IMR-90 (cell line): Measurements from ENCODE around the gene PLPP7.

Experiments
- BHLHE40 ChIP-seq: fragments of 150-350 bp; IDR thresholded peaks from 2 replicates; pipeline ENCODE4 v1.6.1; 2016; ENCODE audit warnings: mild to moderate bottlenecking, low read depth, low read length
- CHD1 ChIP-seq: IDR thresholded peaks from 2 replicates; pipeline ENCODE4 v1.6.1; 2012; ENCODE audit warnings: low read depth, low read length, improper control_type of control experiment
- ELK1 ChIP-seq: fragments of 150-350 bp; IDR thresholded peaks from 2 replicates; pipeline ENCODE4 v1.6.1; 2016; ENCODE audit warnings: low read depth, mild to moderate bottlenecking, low read length, moderate library complexity, borderline replicate concordance
- FOS ChIP-seq: fragments of 150-350 bp; IDR thresholded peaks from 2 replicates; pipeline ENCODE4 v1.6.1; 2016; ENCODE audit warnings: low read depth, low read length
- MAFK ChIP-seq: IDR thresholded peaks from 2 replicates; pipeline ENCODE4 v1.6.1; 2012; ENCODE audit warnings: low read depth, low read length, improper control_type of control experiment
- MXI1 ChIP-seq: IDR thresholded peaks from 2 replicates; pipeline ENCODE4 v1.6.1; 2012; ENCODE audit warnings: low read depth, mild to moderate bottlenecking, low read length, moderate library complexity, borderline replicate concordance
- POLR2A ChIP-seq: IDR thresholded peaks from 2 replicates; pipeline ENCODE4 v1.6.1; 2012; ENCODE audit warnings: mild to moderate bottlenecking, low read depth, low read length
- RAD21 ChIP-seq: IDR thresholded peaks from 2 replicates; pipeline ENCODE4 v1.6.1; 2012; ENCODE audit warnings: low read length, improper control_type of control experiment
- RCOR1 ChIP-seq: IDR thresholded peaks from 2 replicates; pipeline ENCODE4 v1.6.1; 2012; ENCODE audit warnings: mild to moderate bottlenecking, low read length, improper control_type of control experiment; ENCODE audit not compliant: insufficient replicate concordance
- SMC3 ChIP-seq: fragments of 150-350 bp; IDR thresholded peaks from 2 replicates; pipeline ENCODE4 v1.6.1; 2016; ENCODE audit warnings: low read depth, mild to moderate bottlenecking, antibody characterized with exemption, low read length, moderate library complexity
- TF ChIP-seq, protein P1 (sequence below): conservative IDR thresholded peaks from 2 replicates; pipeline ENCODE4 v1.5.1; 2012; ENCODE audit warnings: mild to moderate bottlenecking, low read depth, low read length, improper control_type of control experiment
- TF ChIP-seq, protein P2 (sequence below): fragments of 150-350 bp; IDR thresholded peaks from 2 replicates; pipeline ENCODE4 v1.6.1; 2017; ENCODE audit warnings: mild to moderate bottlenecking, antibody characterized with exemption, low read length, low read depth

GRCh38 chr9:131297903-131298302 lies 8.4 kb downstream of the PLPP7 start:
- TF ChIP-seq MAFK (no peak), POLR2A (no peak), CHD1 (no peak), BHLHE40 (no peak), SMC3 (no peak), FOS (no peak), RAD21 (no peak), RCOR1 (no peak), MXI1 (no peak), ELK1 (no peak)
- TF ChIP-seq, protein P1, sequence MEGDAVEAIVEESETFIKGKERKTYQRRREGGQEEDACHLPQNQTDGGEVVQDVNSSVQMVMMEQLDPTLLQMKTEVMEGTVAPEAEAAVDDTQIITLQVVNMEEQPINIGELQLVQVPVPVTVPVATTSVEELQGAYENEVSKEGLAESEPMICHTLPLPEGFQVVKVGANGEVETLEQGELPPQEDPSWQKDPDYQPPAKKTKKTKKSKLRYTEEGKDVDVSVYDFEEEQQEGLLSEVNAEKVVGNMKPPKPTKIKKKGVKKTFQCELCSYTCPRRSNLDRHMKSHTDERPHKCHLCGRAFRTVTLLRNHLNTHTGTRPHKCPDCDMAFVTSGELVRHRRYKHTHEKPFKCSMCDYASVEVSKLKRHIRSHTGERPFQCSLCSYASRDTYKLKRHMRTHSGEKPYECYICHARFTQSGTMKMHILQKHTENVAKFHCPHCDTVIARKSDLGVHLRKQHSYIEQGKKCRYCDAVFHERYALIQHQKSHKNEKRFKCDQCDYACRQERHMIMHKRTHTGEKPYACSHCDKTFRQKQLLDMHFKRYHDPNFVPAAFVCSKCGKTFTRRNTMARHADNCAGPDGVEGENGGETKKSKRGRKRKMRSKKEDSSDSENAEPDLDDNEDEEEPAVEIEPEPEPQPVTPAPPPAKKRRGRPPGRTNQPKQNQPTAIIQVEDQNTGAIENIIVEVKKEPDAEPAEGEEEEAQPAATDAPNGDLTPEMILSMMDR: no peak
- TF ChIP-seq, protein P2, sequence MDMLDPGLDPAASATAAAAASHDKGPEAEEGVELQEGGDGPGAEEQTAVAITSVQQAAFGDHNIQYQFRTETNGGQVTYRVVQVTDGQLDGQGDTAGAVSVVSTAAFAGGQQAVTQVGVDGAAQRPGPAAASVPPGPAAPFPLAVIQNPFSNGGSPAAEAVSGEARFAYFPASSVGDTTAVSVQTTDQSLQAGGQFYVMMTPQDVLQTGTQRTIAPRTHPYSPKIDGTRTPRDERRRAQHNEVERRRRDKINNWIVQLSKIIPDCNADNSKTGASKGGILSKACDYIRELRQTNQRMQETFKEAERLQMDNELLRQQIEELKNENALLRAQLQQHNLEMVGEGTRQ: no peak
